ENCODE measurements around the gene SCAI.
"Not testable (repeated sequence)": the region's sequence is repeated elsewhere in the genome, so short reads cannot be mapped to it uniquely, and the experiment has no call there.

SCAI gene

DNA sequence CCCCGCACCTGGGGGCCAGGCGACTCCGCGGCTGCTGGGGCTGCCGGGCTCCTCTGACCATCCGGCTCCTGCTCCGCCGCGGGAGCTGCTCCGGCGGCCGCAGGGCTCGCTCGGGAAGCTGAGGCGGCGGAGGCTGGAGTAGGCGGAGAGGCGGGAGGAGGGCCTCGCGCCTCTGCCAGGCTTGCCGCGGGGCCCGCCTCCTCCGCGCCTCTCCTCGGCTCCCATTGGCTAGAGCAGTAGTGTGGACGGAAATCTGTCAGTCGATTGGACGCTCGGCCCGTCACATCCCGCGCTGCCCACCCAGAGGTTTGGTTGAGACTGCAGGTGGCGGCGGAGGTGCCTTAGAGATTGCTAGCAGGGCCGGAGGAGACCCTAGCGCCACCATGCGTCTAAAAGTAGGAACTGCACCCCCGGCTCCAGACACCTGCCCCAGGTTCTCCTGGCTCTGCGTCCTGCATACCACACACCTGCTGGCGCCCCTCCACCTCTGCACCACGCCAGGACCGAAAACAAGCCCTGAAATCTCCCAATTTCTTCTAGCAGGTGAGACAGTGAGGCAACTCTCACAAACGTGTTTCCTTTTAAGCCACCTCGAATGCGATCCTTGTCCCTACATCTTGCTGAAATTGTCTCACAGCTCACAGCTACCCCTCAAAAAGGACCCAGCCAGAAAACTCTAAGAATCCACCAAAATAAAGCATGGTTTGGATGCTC lies at the start of gene SCAI:
Gene SCAI (minus strand): TSS at position 152 of the 714 bp plus-strand sequence. CDS start 91 bp downstream, at position 61.
- DNase-seq: peak; percentile 98

DNA sequence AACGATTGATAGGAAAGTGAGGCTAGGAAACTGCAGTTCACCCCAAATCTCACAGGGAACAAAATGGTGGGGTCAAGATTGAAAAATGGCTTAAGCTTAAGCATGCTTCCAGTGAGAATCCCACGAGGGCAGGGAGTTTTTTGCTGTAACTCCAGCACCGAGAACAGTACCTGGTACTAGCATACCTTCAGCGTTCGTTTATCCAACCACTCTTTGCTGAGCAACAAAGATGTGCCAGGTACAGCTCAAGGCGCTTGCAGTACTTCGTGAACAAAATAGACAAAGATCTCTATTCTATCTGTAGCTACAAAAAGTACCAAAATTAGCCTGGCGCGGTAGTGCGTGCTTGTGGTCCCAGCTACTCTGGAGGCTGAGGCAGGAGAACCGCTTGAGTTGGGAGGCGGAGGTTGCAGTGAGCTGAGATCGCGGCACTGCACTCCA lies 47.1 kb upstream of the SCAI start:
- no peak for DNase-seq

DNA sequence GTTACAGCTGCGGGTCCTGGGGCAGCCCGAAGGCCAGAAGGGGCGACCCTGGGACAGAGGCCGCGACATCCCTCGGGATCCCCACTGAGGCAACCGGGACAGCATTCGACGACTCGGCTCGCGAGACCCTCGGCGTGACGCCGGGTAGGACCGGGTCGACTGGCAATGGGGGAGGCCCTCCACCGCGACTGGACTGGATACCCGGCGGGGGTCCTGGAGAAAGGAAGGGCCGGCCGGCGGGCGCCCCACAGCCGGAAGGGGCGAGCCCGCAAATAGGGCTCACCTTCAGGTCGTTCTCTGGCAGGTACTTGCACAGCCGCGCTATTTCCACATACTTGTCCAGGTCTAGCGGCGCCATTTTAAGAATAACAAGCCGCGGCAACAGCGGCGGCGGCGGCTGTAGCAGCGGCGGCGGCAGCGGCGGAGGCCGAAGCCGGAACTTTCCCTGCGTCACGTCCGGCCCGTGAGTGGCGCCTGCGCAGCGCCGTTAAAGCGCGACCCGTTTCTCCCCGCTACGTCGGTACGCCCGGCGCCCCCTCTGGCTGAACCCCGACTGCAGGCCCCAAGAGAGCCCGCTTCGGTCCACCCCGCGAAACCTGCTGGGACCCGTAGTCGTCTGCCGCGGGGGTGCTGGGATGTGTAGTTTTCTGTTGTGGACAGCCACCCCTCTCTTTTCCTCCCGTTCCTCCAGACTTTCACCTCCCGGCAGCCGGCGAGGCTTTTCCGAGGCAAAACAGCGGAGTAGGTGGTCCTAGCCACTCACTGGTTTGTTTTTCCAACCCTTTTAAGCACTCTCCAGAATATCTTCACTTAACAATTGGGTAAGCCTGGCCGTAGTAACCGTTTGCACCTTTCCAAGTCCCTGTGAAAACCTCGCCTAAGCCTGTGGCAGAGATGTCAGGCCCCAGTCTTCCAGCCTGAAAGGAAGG lies 46.3 kb upstream of the SCAI start, which contains the start of gene PPP6C:
Gene PPP6C (minus strand): TSS at position 443 of the 929 bp plus-strand sequence. CDS start 85 bp downstream, at position 358.
- DNase-seq: peak; percentile 95

GRCh38 chr9:125189011-125189360 lies 45.7 kb upstream of the SCAI start:
- no peak for DNase-seq

DNA sequence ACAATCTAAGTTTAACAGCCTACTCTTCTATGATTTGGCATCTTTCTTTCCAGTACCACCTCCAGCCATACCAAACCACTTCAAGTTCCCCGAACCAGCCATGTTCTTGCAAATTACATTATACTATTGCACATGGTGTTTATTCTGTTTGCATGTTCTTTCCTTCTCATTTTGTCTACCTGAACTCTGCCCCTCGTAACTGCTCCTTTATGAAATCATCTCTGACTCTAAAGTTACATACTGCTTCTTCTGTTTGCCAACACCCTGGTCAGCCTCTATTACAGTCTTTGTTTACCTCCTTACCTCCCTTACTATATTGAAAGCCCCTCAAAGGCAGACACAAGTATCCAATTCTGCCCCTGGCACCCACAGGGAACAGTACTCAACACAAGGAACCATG lies 40.2 kb upstream of the SCAI start:
- DNase-seq: no peak

DNA sequence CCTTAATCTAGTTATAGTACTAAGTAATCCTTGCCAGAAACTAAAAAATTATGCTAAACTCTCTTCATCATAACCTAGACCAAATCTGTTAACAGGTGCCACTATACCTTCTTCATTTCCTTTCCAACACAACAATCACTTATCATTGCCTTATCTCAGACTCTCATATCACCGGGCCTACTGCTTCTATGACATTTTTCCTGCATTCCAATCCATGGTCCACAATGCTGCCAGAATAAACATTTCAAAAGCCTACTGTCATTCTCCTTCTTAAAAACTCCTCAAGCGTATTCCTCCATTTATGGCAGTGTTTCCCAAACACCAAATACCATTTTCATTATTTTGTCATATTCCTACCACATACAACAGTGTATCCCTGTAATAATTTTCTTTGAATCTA lies 39.7 kb upstream of the SCAI start:
- no peak for DNase-seq

DNA sequence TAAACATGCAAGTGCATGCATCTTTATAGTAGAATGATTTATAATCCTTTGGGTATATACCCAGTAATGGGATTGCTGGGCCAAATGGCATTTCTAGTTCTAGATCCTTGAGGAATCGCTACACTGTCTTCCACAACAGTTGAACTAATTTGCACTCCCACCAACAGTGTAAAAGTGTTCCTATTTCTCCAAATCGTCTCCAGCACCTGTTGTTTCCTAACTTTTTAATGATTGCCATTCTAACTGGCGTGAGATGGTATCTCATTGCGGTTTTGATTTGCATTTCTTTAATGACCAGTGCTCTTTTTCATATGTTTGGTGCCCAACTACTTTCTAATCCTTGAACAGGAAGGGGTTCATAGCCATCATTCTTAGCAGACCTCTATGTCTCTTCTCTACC lies 38.4 kb upstream of the SCAI start:
- DNase-seq: not testable (repeated sequence)

- DNase-seq: no peak
Observed at GRCh38 chr9:125180876-125181275, 37.5 kb upstream of the SCAI start.

- not testable (repeated sequence) for DNase-seq
Observed at GRCh38 chr9:125179776-125180175, 36.4 kb upstream of the SCAI start.

- DNase-seq: no peak
Observed at GRCh38 chr9:125177888-125178287, 34.6 kb upstream of the SCAI start.

GRCh38 chr9:125176636-125177035 lies 33.3 kb upstream of the SCAI start:
- no peak for DNase-seq

DNA sequence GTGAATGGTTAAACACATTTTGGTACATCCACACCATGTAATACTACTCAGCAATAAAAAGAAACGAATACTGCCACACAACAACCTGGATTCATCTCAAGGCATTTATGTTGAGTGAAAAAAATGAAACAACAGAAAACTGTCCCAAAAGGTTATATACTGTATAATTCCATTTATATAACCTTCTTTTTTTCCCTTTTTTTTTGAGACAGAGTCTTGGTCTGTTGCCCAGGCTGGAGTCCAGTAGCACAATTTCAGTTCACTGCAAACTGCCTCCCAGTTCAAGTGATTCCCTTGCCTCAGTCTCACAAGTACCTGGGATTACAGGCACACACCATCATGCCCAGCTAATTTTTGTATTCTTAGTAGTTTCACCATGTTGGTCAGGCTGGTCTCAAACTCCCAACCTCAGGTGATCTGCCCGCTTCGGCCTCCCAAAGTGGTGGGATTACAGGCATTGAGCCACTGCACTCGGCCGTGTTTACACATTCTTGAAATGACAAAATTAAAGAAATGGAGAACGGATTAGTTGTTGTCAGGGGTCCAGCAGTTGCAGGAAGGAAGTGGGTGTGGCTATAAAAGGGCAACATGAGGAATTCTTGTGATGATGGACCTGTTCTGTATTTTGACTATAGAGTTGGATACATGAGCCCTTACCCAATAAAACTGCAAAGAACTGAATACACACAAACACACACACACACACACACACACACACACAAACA lies 28.9 kb upstream of the SCAI start:
- no peak for DNase-seq

DNA sequence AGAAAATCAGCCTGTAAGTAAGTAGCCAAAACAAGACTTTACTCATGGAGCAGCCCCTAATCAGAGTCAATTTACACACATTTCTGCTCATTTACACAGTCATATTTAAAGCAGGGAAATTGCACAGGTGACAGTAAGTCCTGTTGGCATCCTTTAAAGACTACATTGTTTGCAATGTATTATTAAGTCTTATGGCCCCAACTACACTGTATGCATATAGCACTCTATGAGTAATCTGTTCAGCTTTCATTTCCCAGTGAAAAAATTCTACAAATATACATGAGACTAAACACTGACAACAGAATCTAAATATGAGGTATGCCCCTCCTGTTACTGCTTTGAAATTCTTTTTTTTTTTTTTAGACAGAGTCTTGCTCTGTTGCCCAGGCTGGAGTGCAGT lies 26.6 kb upstream of the SCAI start:
- no peak for DNase-seq

GRCh38 chr9:125166762-125167161 lies 23.4 kb upstream of the SCAI start:
- DNase-seq: no peak

- not testable (repeated sequence) for DNase-seq
Observed at GRCh38 chr9:125162891-125163290, 19.6 kb upstream of the SCAI start.

DNA sequence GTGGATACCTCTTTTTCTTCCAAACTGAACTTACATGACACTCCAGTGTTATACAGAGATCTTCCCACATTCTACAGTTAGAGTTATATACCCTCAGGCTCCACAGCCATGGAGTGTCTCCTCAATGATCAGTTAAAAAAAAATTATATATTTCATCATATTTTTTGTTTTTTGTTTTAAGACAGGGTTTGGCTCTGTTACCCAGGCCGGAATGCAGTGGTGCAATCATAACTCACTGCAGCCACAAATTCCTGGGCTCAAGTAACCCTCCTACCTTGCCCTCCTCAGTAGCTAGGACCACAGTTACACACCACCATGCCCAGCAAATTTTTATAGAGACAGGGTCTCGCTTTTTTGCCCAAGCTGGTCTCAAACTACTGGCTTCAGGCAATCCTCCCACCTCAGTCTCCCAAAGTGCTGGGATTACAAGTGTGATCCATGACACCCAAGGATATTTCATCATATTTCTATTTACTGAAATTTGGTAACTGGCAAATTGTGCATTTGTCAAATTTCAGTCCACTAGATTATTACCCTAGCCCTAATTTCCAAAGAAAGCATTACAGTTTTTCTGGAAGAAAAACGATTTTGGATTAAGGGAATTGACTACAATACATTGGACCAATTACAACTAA lies 18.1 kb upstream of the SCAI start:
- no peak for DNase-seq

GRCh38 chr9:125160750-125161149 lies 17.4 kb upstream of the SCAI start:
- no peak for DNase-seq

DNA sequence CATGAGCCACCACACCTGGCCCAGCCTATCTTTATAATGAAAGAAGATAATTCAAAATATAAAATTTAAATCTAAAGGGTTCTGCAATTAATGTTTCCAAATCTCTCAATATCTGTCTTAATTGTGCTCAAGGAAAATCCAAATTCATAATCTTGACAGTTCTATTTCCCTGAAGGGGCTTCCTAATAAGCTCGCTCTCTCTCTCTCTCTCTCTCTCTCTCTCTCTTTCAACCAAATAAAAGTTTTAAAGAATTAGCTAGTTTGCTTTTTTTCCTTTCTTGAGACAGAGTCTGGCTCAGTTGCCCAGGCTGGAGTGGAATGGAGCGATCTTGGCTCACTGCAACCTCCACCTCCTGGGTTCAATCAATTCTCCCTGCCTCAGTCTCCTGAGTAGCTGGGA lies 13.2 kb upstream of the SCAI start:
- DNase-seq: no peak

GRCh38 chr9:125153712-125154367 lies 10.5 kb upstream of the SCAI start:
- no peak for DNase-seq

DNA sequence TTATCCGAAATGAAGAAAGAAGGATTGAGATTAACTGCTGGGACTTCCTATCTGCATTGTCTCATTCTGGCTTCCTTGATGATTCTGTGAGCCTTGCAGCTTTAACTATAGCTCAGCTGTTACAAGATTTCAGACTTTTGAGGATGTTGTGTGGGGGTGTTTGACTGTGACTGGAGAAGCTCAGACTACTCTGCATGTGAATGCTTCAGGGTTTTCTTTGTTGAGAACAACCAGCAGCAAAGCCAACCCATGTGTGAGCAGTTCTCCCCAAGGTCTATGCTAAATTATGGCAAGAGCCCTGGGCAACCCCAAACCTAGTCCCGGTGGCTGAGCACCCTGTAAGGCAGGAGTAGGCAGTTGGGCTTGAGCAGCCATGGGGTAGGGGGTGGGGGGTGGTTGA lies 8.4 kb upstream of the SCAI start:
- DNase-seq: no peak

GRCh38 chr9:125150349-125151245 lies 7.3 kb upstream of the SCAI start:
- no peak for DNase-seq

All from NCI-H1092 (cell line).